GM12864 (cell line): ENCODE results near the gene FNBP1L.
"Not testable (repeated sequence)": the region's sequence is repeated elsewhere in the genome, so short reads cannot be mapped to it uniquely, and the experiment has no call there.

ENCODE experiments used
- DNase-seq: peaks from one replicate; pipeline ENCODE4 v3.0.0-alpha.2; 2011; ENCODE audit warnings: low read depth
- H3K4me3 ChIP-seq: 2 replicates; pipeline ENCODE4 v1.5.1; 2011; ENCODE audit warnings: mild to moderate bottlenecking, low read depth, low read length, control low read depth
- TF ChIP-seq, protein P1 (sequence below): IDR thresholded peaks from 2 replicates; pipeline ENCODE4 v1.5.1; 2011; ENCODE audit warnings: low read depth, mild to moderate bottlenecking, moderate library complexity, low read length, control low read depth, inconsistent platforms; ENCODE audit errors: missing control alignments

Gene FNBP1L

DNA sequence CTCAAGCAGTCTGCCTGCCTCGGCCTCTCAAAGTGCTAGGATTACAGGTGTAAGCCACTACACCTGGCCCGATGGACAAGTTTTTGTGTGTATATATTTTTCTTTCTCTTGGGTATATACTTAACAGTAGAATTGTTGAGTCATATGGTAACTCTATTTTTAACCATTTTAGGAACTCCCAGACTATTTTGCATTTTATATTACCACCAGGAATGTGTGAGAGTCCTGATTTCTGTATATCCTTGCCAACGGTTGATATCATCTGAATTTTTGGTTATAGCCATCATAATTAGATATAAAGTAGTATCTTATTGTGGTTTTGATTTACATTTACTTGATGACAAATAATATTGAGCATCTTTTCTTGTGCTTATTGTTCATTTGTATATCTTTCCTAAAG, 20.7 kb downstream of the FNBP1L start:
- H3K4me3 ChIP-seq: no peak overlapping the region
- TF ChIP-seq, protein P1, sequence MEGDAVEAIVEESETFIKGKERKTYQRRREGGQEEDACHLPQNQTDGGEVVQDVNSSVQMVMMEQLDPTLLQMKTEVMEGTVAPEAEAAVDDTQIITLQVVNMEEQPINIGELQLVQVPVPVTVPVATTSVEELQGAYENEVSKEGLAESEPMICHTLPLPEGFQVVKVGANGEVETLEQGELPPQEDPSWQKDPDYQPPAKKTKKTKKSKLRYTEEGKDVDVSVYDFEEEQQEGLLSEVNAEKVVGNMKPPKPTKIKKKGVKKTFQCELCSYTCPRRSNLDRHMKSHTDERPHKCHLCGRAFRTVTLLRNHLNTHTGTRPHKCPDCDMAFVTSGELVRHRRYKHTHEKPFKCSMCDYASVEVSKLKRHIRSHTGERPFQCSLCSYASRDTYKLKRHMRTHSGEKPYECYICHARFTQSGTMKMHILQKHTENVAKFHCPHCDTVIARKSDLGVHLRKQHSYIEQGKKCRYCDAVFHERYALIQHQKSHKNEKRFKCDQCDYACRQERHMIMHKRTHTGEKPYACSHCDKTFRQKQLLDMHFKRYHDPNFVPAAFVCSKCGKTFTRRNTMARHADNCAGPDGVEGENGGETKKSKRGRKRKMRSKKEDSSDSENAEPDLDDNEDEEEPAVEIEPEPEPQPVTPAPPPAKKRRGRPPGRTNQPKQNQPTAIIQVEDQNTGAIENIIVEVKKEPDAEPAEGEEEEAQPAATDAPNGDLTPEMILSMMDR: no peak
- no peak for DNase-seq

DNA sequence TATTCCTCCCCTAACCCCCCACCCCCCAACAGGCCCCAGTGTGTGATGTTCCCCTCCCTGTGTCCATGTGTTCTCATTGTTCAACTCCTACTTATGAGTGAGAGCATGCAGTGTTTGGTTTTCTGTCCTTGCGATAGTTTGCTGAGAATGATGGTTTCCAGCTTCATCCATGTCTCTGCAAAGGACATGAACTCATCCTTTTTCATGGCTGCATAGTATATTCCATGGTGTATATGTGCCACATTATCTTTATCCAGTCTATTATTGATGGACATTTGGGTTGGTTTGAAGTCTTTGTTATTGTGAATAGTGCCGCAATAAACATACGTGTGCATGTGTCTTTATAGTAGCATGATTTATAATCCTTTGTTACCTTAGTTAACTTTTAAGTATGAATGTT, 21.3 kb downstream of the FNBP1L start:
- not testable (repeated sequence) for H3K4me3 ChIP-seq, DNase-seq

DNA sequence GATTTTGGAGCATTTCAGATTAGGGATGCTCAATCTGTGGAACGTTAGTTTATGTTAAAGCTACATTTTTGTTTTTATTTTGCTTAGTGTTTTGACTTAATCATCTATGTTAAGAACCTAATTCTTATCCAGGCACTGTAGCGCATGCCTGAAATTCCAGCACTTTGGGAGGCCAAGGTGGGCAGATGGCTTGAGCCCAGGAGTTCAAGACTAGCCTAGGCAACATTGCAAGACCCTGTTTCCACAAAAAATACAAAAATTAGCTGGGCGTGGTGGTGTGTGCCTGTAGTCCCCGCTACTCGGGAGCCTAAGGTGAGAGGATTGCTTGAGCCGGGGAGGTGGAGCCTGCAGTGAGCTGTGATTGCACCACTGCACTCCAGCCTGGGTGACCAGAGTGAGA, 23.4 kb downstream of the FNBP1L start:
- TF ChIP-seq, protein P1: no peak
- no peak overlapping the region for H3K4me3 ChIP-seq
- no peak for DNase-seq

DNA sequence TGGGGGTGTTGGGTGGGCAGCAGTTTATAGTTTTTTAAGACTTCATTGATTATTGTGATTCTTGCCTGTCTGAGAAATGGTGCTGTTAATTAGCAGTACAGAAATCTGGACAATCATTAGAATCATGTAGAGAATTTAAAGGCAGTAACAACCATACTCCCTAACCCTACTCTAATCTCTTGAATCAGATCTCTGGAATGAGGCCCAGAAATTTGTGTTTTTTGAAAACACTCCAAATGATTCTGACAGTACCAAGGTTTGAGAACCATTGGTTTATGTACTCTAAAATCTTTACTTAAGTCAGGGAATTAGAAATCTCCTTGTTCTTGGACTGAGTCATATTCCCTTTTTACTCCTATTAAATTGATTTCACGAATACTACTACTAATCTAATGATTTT, 24.0 kb downstream of the FNBP1L start:
- DNase-seq: no peak
- H3K4me3 ChIP-seq: no peak overlapping the region

DNA sequence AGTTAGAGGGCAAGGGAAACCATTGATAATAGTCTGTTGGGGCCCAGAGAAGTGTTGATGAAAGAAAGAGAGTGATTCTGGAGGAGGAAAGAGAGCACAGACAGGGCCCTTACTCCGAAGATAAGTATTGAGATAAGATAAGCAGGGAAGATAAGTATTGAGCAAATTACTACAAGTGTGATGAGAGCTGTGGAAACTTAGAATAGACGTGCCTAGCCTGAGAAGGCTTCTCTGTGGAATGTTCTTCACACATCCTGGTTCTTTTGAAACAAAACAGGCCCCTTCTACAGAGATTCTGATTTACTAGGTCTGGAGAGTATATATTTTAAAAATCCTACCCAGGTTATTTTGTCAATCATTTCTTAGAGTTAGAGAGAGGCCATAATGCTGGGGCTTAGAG, 26.4 kb downstream of the FNBP1L start:
- DNase-seq: no peak
- no peak overlapping the region for H3K4me3 ChIP-seq
- TF ChIP-seq, protein P1: no peak

More for the DNA sequence above, 24.0 kb downstream of the FNBP1L start:
- TF ChIP-seq, protein P1: no peak

DNA sequence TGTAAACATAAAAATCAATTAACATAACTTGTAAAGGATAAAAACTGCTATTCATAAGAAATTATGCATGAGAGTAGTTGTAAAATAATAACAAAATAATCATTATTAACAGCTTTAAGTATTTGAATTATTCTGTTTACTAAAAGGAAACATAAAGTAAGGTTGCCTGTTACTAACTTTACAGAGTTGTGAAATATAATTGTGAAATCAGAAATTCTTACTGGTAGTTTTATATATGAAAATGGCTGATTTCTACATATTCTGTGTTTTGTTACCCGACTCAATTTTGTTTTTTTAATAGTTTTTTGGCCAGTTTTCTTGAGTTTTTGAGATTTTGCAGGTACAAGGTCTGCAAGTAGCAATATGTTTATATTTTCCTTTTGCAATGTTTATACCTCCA, 27.8 kb downstream of the FNBP1L start:
- H3K4me3 ChIP-seq: no peak overlapping the region
- TF ChIP-seq, protein P1: no peak
- DNase-seq: no peak

DNA sequence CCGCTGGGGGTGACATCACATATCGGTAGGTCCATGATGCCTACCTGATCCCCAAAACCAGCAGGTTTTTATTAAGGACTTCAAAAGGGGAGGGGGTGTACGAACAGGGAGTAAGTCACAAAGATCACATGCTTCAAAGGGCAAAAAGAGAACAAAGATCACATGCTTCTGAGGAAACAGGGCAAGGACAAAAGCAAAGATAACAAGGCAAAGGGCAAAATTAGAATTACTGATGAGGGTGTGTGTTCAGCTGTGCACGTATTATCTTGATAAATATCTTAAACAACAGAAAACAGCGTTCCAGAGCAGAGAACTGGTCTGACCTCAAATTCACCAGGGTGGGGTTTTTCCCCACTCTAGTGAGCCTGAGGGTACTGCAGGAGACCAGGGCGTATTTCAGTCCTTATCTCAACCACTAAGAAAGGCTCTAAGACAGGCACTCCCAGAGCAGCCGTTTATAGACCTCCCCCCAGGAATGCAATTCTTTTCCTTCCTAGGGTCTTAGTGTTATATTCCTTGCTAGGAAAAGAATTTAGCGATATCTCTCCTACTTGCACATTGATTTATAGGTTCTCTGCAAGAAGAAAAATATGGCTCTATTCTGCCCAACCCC, 31.3 kb downstream of the FNBP1L start:
- H3K4me3 ChIP-seq, DNase-seq: not testable (repeated sequence)

DNA sequence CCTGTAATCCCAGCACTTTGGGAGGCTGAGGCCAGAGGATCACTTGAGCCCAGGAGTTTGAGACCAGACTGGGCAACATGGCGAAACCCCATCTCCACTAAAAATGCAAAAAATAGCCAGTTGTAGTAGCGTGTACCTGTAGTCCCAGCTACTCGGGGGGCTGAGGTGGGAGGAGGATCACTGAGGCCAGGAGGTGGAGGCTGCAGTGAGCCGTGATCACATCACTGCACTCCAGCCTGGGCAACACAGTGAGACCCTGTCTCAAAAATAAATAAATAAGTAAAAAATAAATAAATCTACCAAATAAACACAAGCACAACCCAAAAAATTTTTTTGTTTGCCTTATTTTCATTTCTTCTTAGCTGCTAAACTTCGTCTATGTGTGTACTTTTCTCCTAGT, 34.0 kb downstream of the FNBP1L start:
- H3K4me3 ChIP-seq, DNase-seq: not testable (repeated sequence)

DNA sequence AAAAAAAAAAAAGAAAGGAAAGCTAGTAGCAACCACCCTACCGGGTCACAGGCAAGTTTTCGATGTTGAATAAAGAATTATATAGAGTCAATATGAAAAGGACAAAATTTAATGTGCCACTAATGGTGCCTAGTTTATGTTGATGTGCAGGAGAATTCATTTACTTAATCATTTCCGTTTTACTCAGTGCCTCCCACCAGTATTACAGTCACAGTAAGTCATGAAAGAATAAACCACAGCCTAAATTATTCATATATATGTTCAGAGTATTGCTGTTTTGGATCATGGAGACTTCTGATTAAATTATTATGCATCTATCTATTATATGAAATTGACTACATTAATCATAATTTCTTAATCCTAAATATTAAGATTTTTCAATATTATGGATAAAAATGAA, 35.3 kb downstream of the FNBP1L start:
- TF ChIP-seq, protein P1: no peak
- DNase-seq: no peak

More for the DNA sequence above, 35.3 kb downstream of the FNBP1L start:
- H3K4me3 ChIP-seq: no peak overlapping the region
